K562 (cell line): ENCODE measurements around the gene SRRM4. TPM values are rescaled to one million over a fixed set of nuclear protein-coding genes. Genes with fewer than 3 reads are reported as not detected.

ENCODE experiments used
- ATAC-seq: fragments of 200-7000 bp; cut with Tn5 transposase; 3 replicates; pipeline ENCODE4 v1.9.1; 2020; ENCODE audit warnings: moderate library complexity
- BruUV-seq: library from RNA; stranded (reverse); fragments of 400-500 nt; replicated peaks from 2 replicates; lab custom pipeline; 2021; lab: Mats Ljungman, UMichigan
- CTCF ChIA-PET: fragments of 300-600 bp; formaldehyde crosslinking; extraction: SDS; loops from one replicate; lab custom pipeline; 2021; ENCODE audit warnings: low intra/inter-chr PET ratio; lab: Yijun Ruan, JAX
- POLR2A ChIA-PET: fragments of 300-600, 350-650 bp; sonication (Branson Sonifier 250); formaldehyde crosslinking; extraction: SDS; loops from one replicate; lab custom pipeline; 2021; ENCODE audit warnings: antibody characterized with exemption, inconsistent platforms; lab: Yijun Ruan, JAX
- DNase-seq, 4 experiments: peaks; one replicate each; pipeline versions ENCODE4 v3.0.0 to v3.0.0-alpha.2; 2011 to 2018; ENCODE audit warnings: low spot score in 3 of 4, mixed read lengths in 3 of 4; ENCODE audit errors: extremely low read depth in 1 of 4
- FAIRE-seq: peaks from 2 replicates; lab custom pipeline; 2011; peaks lifted over from hg19 to GRCh38; lab: Jason Lieb, UNC
- H2AFZ ChIP-seq: 2 replicates; pipeline ENCODE4 v1.6.0; 2011; ENCODE audit warnings: low read depth, low read length, control low read depth, inconsistent platforms
- H3K27ac ChIP-seq: fragments of 200-600 bp; 3 replicates; pipeline ENCODE4 v1.8.0; 2011; ENCODE audit warnings: low read depth, mild to moderate bottlenecking, control low read depth, inconsistent platforms, low read length, moderate library complexity, mixed read lengths; ENCODE audit errors: extremely low read depth
- H3K27me3 ChIP-seq, 2 experiments: fragments of 300-600 bp in 1 of 2; 2 replicates in 1 of 2; 3 replicates in 1 of 2; pipeline versions ENCODE4 v1.6.0 to v1.8.0; 2011; ENCODE audit warnings: inconsistent platforms in 2 of 2, low read length in 2 of 2, mild to moderate bottlenecking in 1 of 2, mixed read lengths in 1 of 2, moderate library complexity in 1 of 2; ENCODE audit not compliant: control insufficient read depth in 2 of 2, insufficient read depth in 2 of 2
- H3K36me3 ChIP-seq: fragments of 300-600 bp; 3 replicates; pipeline ENCODE4 v1.8.0; 2011; ENCODE audit warnings: mild to moderate bottlenecking, low read length, inconsistent platforms; ENCODE audit not compliant: control insufficient read depth, insufficient read depth
- H3K4me1 ChIP-seq, 2 experiments: fragments of 200-600 bp in 1 of 2; replicated peaks in 1 of 2; 2 replicates in 1 of 2; 3 replicates in 1 of 2; pipeline versions ENCODE4 v1.5.1 to v1.8.0; 2011; ENCODE audit warnings: inconsistent platforms in 2 of 2, low read length in 2 of 2, mild to moderate bottlenecking in 1 of 2, mixed read lengths in 1 of 2, moderate library complexity in 1 of 2; ENCODE audit not compliant: control insufficient read depth in 2 of 2, insufficient read depth in 2 of 2
- H3K4me2 ChIP-seq: 2 replicates; pipeline ENCODE4 v1.6.1; 2011; ENCODE audit warnings: low read length, control low read depth, inconsistent platforms, mixed read lengths; ENCODE audit not compliant: insufficient read depth
- H3K4me3 ChIP-seq: fragments of 200-600 bp; sonication (generic), shearing (Covaris generic); 2 replicates; pipeline ENCODE4 v1.5.1; 2016; ENCODE audit warnings: control low read depth, inconsistent platforms
- H3K79me2 ChIP-seq: fragments of 200-600 bp; 3 replicates; pipeline ENCODE4 v1.8.0; 2011; ENCODE audit warnings: low read length, inconsistent platforms; ENCODE audit not compliant: control insufficient read depth, insufficient read depth
- H3K9ac ChIP-seq, 2 experiments: 2 replicates each; pipeline versions ENCODE4 v1.6.0 to v1.6.1; 2011; ENCODE audit warnings: low read depth in 2 of 2, low read length in 2 of 2, control low read depth in 1 of 2, inconsistent platforms in 1 of 2, mild to moderate bottlenecking in 1 of 2, mixed read lengths in 1 of 2; ENCODE audit not compliant: insufficient read depth in 1 of 2
- H3K9me1 ChIP-seq: one replicate; pipeline ENCODE4 v1.6.0; 2011; ENCODE audit warnings: inconsistent platforms, mild to moderate bottlenecking, low read length, moderate library complexity; ENCODE audit not compliant: control insufficient read depth, insufficient read depth
- H3K9me3 ChIP-seq: replicated peaks from 2 replicates; pipeline ENCODE4 v1.5.1; 2011; ENCODE audit warnings: low read depth, low read length, inconsistent platforms; ENCODE audit not compliant: control insufficient read depth, insufficient read depth
- H4K20me1 ChIP-seq: replicated peaks from 2 replicates; pipeline ENCODE4 v1.6.1; 2011; ENCODE audit warnings: low read length, inconsistent platforms, mixed read lengths; ENCODE audit not compliant: control insufficient read depth, insufficient read depth
- HEY1 ChIP-seq: fragments of 250-450 bp; sonication (Bioruptor Pico); IDR thresholded peaks from 2 replicates; pipeline ENCODE4 v1.5.0; 2020; ENCODE audit warnings: mild to moderate bottlenecking, moderate library complexity, borderline replicate concordance
- KLF16 ChIP-seq: IDR thresholded peaks from 2 replicates; pipeline ENCODE4 v1.6.1; 2016; ENCODE audit warnings: antibody characterized with exemption
- MTA3 ChIP-seq: fragments of 450-650 bp; formaldehyde crosslinking; IDR thresholded peaks from 2 replicates; pipeline ENCODE4 v1.6.1; 2017; ENCODE audit warnings: mild to moderate bottlenecking, borderline replicate concordance
- RBM25 ChIP-seq: fragments of 200-400 bp; formaldehyde crosslinking; IDR thresholded peaks from 2 replicates; pipeline ENCODE4 v1.6.1; 2018; ENCODE audit warnings: low read length, low read depth, moderate library complexity; ENCODE audit not compliant: severe bottlenecking
- ZNF143 ChIP-seq: sonication (generic); formaldehyde crosslinking; IDR thresholded peaks from 2 replicates; pipeline ENCODE4 v1.9.0; 2022; ENCODE audit warnings: mild to moderate bottlenecking, missing genetic modification reagents
- ZNF239 ChIP-seq: fragments of 250-450 bp; sonication (Bioruptor Pico); IDR thresholded peaks from 2 replicates; pipeline ENCODE4 v1.4.0; 2020; ENCODE audit warnings: mild to moderate bottlenecking
- ZNF354B ChIP-seq: fragments of 250-450 bp; sonication (Bioruptor Pico); IDR thresholded peaks from 2 replicates; pipeline ENCODE4 v1.4.0; 2020
- whole genome bisulfite sequencing: fragments of 100-300 bp; shearing (Covaris generic); methylation state at CpG from one replicate; pipeline ENCODE4 v1.1.6; 2016; ENCODE audit warnings: low coverage, mixed read lengths; ENCODE audit not compliant: insufficient coverage; ENCODE audit errors: missing lambda C conversion rate; 5-methylcytosine and 5-hydroxymethylcytosine counted together
- in situ Hi-C: fragments of 300-500 bp; cut with MboI; formaldehyde crosslinking; loops from 4 replicates; pipeline ENCODE4 v1.15.0; 2018; ENCODE audit warnings: inconsistent platforms, mixed read lengths
- intact Hi-C: fragments of 100-400 bp; cut with micrococcal nuclease; formaldehyde crosslinking; loops from 2 replicates; pipeline ENCODE4 v1.14.2; 2022
- polyA plus RNA-seq, 8 experiments: library from polyadenylated mRNA; depleted of rRNA in 4 of 8; stranded (reverse) in 5 of 8; unstranded in 3 of 8; fragments of >200 nt; fragmentation: Nextera tagmentation in 2 of 8; fragmentation: Illumina TruSeq in 1 of 8; extraction: Ambion mirVana in 2 of 8; extraction: Trizol in 1 of 8; gene quantifications; 2 replicates each; pipeline versions ENCODE4 v1.2.1 to v1.2.3, GENCODE V29; 2011 to 2014; ENCODE audit warnings: inconsistent platforms in 1 of 8, missing spikeins in 1 of 8
- total RNA-seq, 7 experiments: library from RNA; depleted of rRNA in 6 of 7; stranded (reverse); fragments of >200 nt in 6 of 7; fragmentation: Illumina TruSeq in 2 of 7; extraction: Trizol in 2 of 7; gene quantifications; 2 replicates each; pipeline versions ENCODE4 v1.2.1 to v1.2.3, GENCODE V29; 2011 to 2021; ENCODE audit warnings: low replicate concordance in 1 of 7
- TF ChIP-seq, protein P1 (sequence below): sonication (generic); formaldehyde crosslinking; IDR thresholded peaks from 2 replicates; pipeline ENCODE4 v1.5.0; 2020; ENCODE audit warnings: missing genetic modification reagents
- TF ChIP-seq, protein P2 (sequence below): sonication (generic); formaldehyde crosslinking; IDR thresholded peaks from 2 replicates; pipeline ENCODE4 v1.8.0; 2023; ENCODE audit warnings: mild to moderate bottlenecking, missing genetic modification reagents
- TF ChIP-seq, protein P3 (sequence below): fragments of 450-650 bp; conservative IDR thresholded peaks from 2 replicates; pipeline ENCODE4 v1.6.1; 2016; ENCODE audit warnings: missing genetic modification characterization, low read depth, mild to moderate bottlenecking, control low read depth, missing compliant biosample characterization
- TF ChIP-seq, protein P4 (sequence below), 2 experiments: IDR thresholded peaks in 1 of 2; conservative IDR thresholded peaks in 1 of 2; 2 replicates each; pipeline ENCODE4 v1.6.1; 2016; ENCODE audit warnings: low read depth in 2 of 2, mild to moderate bottlenecking in 1 of 2, missing compliant biosample characterization in 1 of 2, missing genetic modification characterization in 1 of 2, moderate library complexity in 1 of 2

Gene SRRM4
- total and polyA plus RNA-seq, 9 of the 15 experiments (the other 6 are each of a cell fraction or from before 2014, with no cell fraction given), result not detected

DNA sequence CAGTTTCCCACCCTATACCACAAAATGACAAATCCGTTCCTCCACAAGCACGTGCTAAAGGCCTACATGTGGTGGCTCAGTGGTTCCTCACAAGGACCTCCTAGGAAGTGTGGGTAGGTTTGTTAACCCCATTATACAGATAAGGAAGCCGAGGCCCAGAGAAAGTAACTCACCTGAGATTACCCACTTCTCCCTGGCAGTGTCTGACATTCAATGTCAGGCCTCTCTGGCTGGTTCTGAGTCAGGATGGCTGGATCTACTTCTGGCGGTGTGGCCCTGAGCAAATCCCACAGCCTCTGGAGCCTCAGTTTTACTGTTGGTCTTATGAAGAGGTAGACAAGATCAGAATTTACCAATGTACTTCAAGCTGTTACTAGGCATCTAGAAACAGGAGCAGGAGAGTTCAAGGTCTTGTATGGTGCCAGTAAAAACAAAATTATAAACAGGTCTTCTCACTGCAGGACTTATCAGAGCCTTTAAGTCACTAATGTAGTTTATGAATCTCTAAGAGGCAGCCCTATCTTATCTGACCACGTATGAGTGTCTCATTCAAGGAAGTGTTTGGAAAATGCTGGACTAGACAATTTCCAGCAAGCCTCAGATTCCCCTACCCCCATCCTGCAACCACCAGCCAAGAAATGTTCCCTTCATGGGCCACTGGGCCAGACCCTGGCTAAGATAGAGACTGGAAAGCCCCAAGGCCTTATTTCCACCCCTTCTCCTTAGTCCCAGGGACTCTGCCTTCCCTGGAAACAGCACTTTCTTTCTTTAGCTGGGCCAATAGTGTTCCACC, 201.6 kb downstream of the SRRM4 start:
- Histone ChIP-seq H3K36me3 (no peaks in the 10 kb centered on the region), H3K4me1 (peaks cover 0 to 12% of the 10 kb centered on the region in 2 experiments; a peak in 1 of 5 replicates), H3K27ac (no peak overlapping the region), H3K4me2 (no peak overlapping the region), H2AFZ (no peak overlapping the region), H4K20me1 (no peaks in the 10 kb centered on the region), H3K4me3 (no peak overlapping the region), H3K79me2 (no peaks in the 10 kb centered on the region), H3K9ac (no peak overlapping the region), H3K27me3 (peaks cover 2 to 16% of the 10 kb centered on the region in 2 experiments; a peak in 4 of 5 replicates), H3K9me3 (no peaks in the 10 kb centered on the region), H3K9me1 (no peaks in the 10 kb centered on the region)
- TF ChIP-seq MTA3 (no peak), ZNF143 (CRISPR knock-in tag) (no peak), ZNF354B (CRISPR knock-in tag) (no peak), KLF16 (no peak), ZNF239 (CRISPR knock-in tag) (peak; percentile 99), RBM25 (peak; percentile 83), HEY1 (CRISPR knock-in tag) (no peak)
- TF ChIP-seq, protein P1, sequence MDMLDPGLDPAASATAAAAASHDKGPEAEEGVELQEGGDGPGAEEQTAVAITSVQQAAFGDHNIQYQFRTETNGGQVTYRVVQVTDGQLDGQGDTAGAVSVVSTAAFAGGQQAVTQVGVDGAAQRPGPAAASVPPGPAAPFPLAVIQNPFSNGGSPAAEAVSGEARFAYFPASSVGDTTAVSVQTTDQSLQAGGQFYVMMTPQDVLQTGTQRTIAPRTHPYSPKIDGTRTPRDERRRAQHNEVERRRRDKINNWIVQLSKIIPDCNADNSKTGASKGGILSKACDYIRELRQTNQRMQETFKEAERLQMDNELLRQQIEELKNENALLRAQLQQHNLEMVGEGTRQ (CRISPR knock-in tag), result no peak
- TF ChIP-seq, protein P2, sequence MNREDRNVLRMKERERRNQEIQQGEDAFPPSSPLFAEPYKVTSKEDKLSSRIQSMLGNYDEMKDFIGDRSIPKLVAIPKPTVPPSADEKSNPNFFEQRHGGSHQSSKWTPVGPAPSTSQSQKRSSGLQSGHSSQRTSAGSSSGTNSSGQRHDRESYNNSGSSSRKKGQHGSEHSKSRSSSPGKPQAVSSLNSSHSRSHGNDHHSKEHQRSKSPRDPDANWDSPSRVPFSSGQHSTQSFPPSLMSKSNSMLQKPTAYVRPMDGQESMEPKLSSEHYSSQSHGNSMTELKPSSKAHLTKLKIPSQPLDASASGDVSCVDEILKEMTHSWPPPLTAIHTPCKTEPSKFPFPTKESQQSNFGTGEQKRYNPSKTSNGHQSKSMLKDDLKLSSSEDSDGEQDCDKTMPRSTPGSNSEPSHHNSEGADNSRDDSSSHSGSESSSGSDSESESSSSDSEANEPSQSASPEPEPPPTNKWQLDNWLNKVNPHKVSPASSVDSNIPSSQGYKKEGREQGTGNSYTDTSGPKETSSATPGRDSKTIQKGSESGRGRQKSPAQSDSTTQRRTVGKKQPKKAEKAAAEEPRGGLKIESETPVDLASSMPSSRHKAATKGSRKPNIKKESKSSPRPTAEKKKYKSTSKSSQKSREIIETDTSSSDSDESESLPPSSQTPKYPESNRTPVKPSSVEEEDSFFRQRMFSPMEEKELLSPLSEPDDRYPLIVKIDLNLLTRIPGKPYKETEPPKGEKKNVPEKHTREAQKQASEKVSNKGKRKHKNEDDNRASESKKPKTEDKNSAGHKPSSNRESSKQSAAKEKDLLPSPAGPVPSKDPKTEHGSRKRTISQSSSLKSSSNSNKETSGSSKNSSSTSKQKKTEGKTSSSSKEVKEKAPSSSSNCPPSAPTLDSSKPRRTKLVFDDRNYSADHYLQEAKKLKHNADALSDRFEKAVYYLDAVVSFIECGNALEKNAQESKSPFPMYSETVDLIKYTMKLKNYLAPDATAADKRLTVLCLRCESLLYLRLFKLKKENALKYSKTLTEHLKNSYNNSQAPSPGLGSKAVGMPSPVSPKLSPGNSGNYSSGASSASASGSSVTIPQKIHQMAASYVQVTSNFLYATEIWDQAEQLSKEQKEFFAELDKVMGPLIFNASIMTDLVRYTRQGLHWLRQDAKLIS (CRISPR knock-in tag), result no peak
- TF ChIP-seq, protein P3, sequence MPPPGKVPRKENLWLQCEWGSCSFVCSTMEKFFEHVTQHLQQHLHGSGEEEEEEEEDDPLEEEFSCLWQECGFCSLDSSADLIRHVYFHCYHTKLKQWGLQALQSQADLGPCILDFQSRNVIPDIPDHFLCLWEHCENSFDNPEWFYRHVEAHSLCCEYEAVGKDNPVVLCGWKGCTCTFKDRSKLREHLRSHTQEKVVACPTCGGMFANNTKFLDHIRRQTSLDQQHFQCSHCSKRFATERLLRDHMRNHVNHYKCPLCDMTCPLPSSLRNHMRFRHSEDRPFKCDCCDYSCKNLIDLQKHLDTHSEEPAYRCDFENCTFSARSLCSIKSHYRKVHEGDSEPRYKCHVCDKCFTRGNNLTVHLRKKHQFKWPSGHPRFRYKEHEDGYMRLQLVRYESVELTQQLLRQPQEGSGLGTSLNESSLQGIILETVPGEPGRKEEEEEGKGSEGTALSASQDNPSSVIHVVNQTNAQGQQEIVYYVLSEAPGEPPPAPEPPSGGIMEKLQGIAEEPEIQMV (tag), result no peak
- TF ChIP-seq, protein P4, sequence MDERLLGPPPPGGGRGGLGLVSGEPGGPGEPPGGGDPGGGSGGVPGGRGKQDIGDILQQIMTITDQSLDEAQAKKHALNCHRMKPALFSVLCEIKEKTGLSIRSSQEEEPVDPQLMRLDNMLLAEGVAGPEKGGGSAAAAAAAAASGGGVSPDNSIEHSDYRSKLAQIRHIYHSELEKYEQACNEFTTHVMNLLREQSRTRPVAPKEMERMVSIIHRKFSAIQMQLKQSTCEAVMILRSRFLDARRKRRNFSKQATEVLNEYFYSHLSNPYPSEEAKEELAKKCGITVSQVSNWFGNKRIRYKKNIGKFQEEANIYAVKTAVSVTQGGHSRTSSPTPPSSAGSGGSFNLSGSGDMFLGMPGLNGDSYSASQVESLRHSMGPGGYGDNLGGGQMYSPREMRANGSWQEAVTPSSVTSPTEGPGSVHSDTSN (CRISPR knock-in tag; IDR thresholded peaks at IDR 0.05; ENCODE audit: low read depth), result no peak
- TF ChIP-seq, protein P4 (tag; conservative IDR thresholded peaks at IDR 0.05; ENCODE audit: low read depth), result no peak
- ATAC-seq (no peak), FAIRE-seq (no peak), DNase-seq (no peak)
- WGBS, result 3% methylated on average over 5 of the region's 5 CpGs
- intact Hi-C loops, result no loop called here
- POLR2A ChIA-PET, result interaction anchor here (0.6 to 1.3 kb wide), 3 partner anchors 10 to 328 kb away, joined by 3 to 5 read pairs (median 3); no protein-coding TSS in a partner anchor
- no TSS peak for BruUV-seq
- in situ Hi-C loops, result no loop called here
- CTCF ChIA-PET, result no interaction called here
